Endothelial cell of umbilical vein (primary cell): Measurements from ENCODE around the gene SLC35A4. TPM values are rescaled to one million over a fixed set of nuclear protein-coding genes. Genes with fewer than 3 reads are reported as not detected.

Experiments used
- BruUV-seq: library from RNA; stranded (reverse); fragments of 400-500 nt; replicated peaks from 2 replicates; lab custom pipeline; 2021; lab: Mats Ljungman, UMichigan
- CTCF ChIA-PET: fragments of 300-600, 350-600 bp; sonication (Branson Sonifier 250); formaldehyde crosslinking; loops from one replicate; lab custom pipeline; 2021; ENCODE audit warnings: antibody characterized with exemption, inconsistent platforms; lab: Charles Lee
- POLR2A ChIA-PET: fragments of 300-600, 350-600 bp; sonication (Branson Sonifier 250); formaldehyde crosslinking; loops from one replicate; lab custom pipeline; 2021; ENCODE audit warnings: antibody characterized with exemption, inconsistent platforms; lab: Charles Lee
- DNase-seq: peaks from one replicate; pipeline ENCODE4 v3.0.0-alpha.2; 2011; ENCODE audit warnings: low read depth, low spot score
- FAIRE-seq: peaks from 2 replicates; lab custom pipeline; 2011; peaks lifted over from hg19 to GRCh38; lab: Jason Lieb, UNC
- H2AFZ ChIP-seq: 2 replicates; pipeline ENCODE4 v1.6.0; 2012; ENCODE audit warnings: low read depth, low read length, control low read depth, inconsistent platforms
- H3K27ac ChIP-seq: 2 replicates; pipeline ENCODE4 v1.5.1; 2011; ENCODE audit warnings: low read depth, mild to moderate bottlenecking, control low read depth, low read length, moderate library complexity; ENCODE audit not compliant: insufficient read depth
- H3K27me3 ChIP-seq, 2 experiments: 2 replicates each; pipeline versions ENCODE4 v1.6.0 to v1.6.1; 2011; ENCODE audit warnings: low read length in 2 of 2, mixed read lengths in 1 of 2; ENCODE audit not compliant: control insufficient read depth in 2 of 2, insufficient read depth in 2 of 2
- H3K36me3 ChIP-seq, 2 experiments: 2 replicates in 1 of 2; 3 replicates in 1 of 2; pipeline ENCODE4 v1.5.1; 2011; ENCODE audit warnings: low read length in 2 of 2, mild to moderate bottlenecking in 1 of 2, moderate library complexity in 1 of 2; ENCODE audit not compliant: control insufficient read depth in 2 of 2, insufficient read depth in 2 of 2; ENCODE audit errors: extremely low read depth in 1 of 2
- H3K4me1 ChIP-seq: 3 replicates; pipeline ENCODE4 v1.5.1; 2011; ENCODE audit warnings: mild to moderate bottlenecking, low read length; ENCODE audit not compliant: control insufficient read depth, insufficient read depth; ENCODE audit errors: extremely low read depth
- H3K4me2 ChIP-seq: 2 replicates; pipeline ENCODE4 v1.6.1; 2011; ENCODE audit warnings: low read length, control low read depth, mixed read lengths; ENCODE audit not compliant: insufficient read depth
- H3K4me3 ChIP-seq, 3 experiments: fragments of 200-600 bp in 1 of 3; sonication (generic), shearing (Covaris generic) in 1 of 3; replicated peaks in 1 of 3; 2 replicates each; pipeline ENCODE4 v1.5.1; 2011 to 2016; ENCODE audit warnings: control low read depth in 3 of 3, low read length in 3 of 3, mild to moderate bottlenecking in 2 of 3, inconsistent platforms in 1 of 3, low read depth in 1 of 3, moderate library complexity in 1 of 3; ENCODE audit not compliant: insufficient read depth in 1 of 3
- H3K79me2 ChIP-seq: 2 replicates; pipeline ENCODE4 v1.6.0; 2012; ENCODE audit warnings: low read length, inconsistent platforms; ENCODE audit not compliant: control insufficient read depth, insufficient read depth
- H3K9ac ChIP-seq: replicated peaks from 2 replicates; pipeline ENCODE3; 2011; ENCODE audit warnings: low read length, control low read depth; ENCODE audit not compliant: insufficient read depth; ENCODE audit errors: extremely low read depth
- H3K9me1 ChIP-seq: replicated peaks from 3 replicates; pipeline ENCODE4 v1.6.0; 2011; ENCODE audit warnings: mild to moderate bottlenecking, low read length; ENCODE audit not compliant: control insufficient read depth, insufficient read depth; ENCODE audit errors: extremely low read depth
- H3K9me3 ChIP-seq: replicated peaks from 2 replicates; pipeline ENCODE4 v1.5.1; 2012; ENCODE audit warnings: low read length, inconsistent platforms; ENCODE audit not compliant: control insufficient read depth, insufficient read depth
- H4K20me1 ChIP-seq: replicated peaks from 2 replicates; pipeline ENCODE3; 2011; ENCODE audit warnings: mild to moderate bottlenecking, low read length; ENCODE audit not compliant: control insufficient read depth, insufficient read depth; ENCODE audit errors: extremely low read depth
- CTCF ChIP-seq, 2 donors: IDR thresholded peaks; 1 replicate in 1 of 2; 2 replicates in 1 of 2; pipeline ENCODE4 v1.5.1; 2011; ENCODE audit warnings: low read length in 2 of 2, mild to moderate bottlenecking in 2 of 2, moderate library complexity in 2 of 2, control low read depth in 1 of 2, inconsistent platforms in 1 of 2, low read depth in 1 of 2; ENCODE audit not compliant: insufficient read depth in 1 of 2; ENCODE audit errors: extremely low read depth in 1 of 2
- EZH2 ChIP-seq: IDR thresholded peaks from 2 replicates; pipeline ENCODE4 v1.6.1; 2012; ENCODE audit warnings: borderline replicate concordance, low read depth, mild to moderate bottlenecking, moderate library complexity, low read length, inconsistent platforms; ENCODE audit not compliant: severe bottlenecking
- FOS ChIP-seq: IDR thresholded peaks from 2 replicates; pipeline ENCODE4 v1.6.1; 2011; ENCODE audit warnings: mild to moderate bottlenecking, low read length, moderate library complexity, borderline replicate concordance; ENCODE audit not compliant: insufficient read depth
- GATA2 ChIP-seq: IDR thresholded peaks from 2 replicates; pipeline ENCODE4 v1.7.0; 2011; ENCODE audit warnings: low read depth, mild to moderate bottlenecking, moderate library complexity, mixed read lengths, low read length; ENCODE audit not compliant: insufficient read length, insufficient read depth
- JUN ChIP-seq: IDR thresholded peaks from 2 replicates; pipeline ENCODE4 v1.6.1; 2011; ENCODE audit warnings: borderline replicate concordance, low read depth; ENCODE audit not compliant: insufficient read length, insufficient read depth
- MYC ChIP-seq: IDR thresholded peaks from one replicate; pipeline ENCODE4 v1.6.1; 2011; ENCODE audit warnings: mild to moderate bottlenecking, low read depth, low read length
- POLR2A ChIP-seq: IDR thresholded peaks from 2 replicates; pipeline ENCODE4 v1.6.1; 2012; ENCODE audit warnings: low read depth, mild to moderate bottlenecking, control low read depth, low read length
- POLR2AphosphoS5 ChIP-seq: IDR thresholded peaks from 2 replicates; pipeline ENCODE4 v1.6.1; 2012; ENCODE audit warnings: low read depth, mild to moderate bottlenecking, control low read depth, low read length, moderate library complexity; ENCODE audit not compliant: insufficient read depth
- dilution Hi-C: fragments of 300-500 bp; cut with MboI; formaldehyde crosslinking; loops from one replicate; pipeline ENCODE4 v1.15.0; 2019; ENCODE audit warnings: low sequenced_read_pairs; ENCODE audit not compliant: extremely low pct_ligation_motif_present
- intact Hi-C: fragments of 100-400 bp; cut with micrococcal nuclease; formaldehyde crosslinking; loops from one replicate; pipeline ENCODE4 v1.10.0; 2022
- polyA plus RNA-seq, 4 experiments: library from polyadenylated mRNA; depleted of rRNA in 3 of 4; stranded (reverse) in 3 of 4; unstranded in 1 of 4; fragments of >200 nt; gene quantifications; 2 replicates each; pipeline versions ENCODE4 v1.2.1 to v1.2.3, GENCODE V29; 2011 to 2012; ENCODE audit warnings: missing spikeins in 1 of 4
- total RNA-seq: library from RNA; stranded (reverse); gene quantifications from 2 replicates; pipeline ENCODE4 v1.2.3, GENCODE V29; 2021
- TF ChIP-seq, protein P1 (sequence below): IDR thresholded peaks from 2 replicates; pipeline ENCODE4 v1.6.1; 2011; ENCODE audit not compliant: insufficient read depth, insufficient read length

The SLC35A4 gene
- total and polyA plus RNA-seq, 2 donors (not counting 3 experiments of a cell fraction or from before 2014, with no cell fraction given): 65.6 to 118 TPM

DNA sequence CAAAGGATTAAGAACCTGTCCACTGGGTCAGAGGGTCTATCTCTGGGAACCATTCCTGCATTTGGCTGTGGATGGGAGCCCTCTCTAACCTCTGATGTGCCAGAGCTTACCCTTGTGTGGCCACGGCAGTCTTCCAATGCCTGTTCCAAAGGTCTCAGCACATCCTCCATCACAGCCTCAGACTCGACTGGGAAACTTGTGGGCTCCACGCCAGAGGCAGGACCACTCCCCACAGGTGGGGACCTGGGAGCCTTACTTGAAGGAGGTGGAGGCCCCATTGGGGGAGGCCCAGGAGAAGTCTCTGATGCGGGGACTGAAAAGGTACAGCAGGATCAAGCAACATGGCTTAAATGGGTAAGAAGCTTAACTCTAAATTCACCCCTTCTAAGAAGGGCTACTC lies 12.8 kb upstream of the SLC35A4 start:
- no peaks in the 10 kb centered on the region for H3K9me1 ChIP-seq
- no peak overlapping the region for H3K4me3 ChIP-seq
- H3K79me2 ChIP-seq: peaks cover 34% of the 10 kb centered on the region
- FAIRE-seq (no peak), DNase-seq (no peak)
- H3K9me3 ChIP-seq: no peaks in the 10 kb centered on the region
- CTCF ChIA-PET: no interaction called here
- no TSS peak for BruUV-seq
- H4K20me1 ChIP-seq: no peaks in the 10 kb centered on the region
- H3K27ac ChIP-seq: no peak overlapping the region
- no peak overlapping the region for H3K4me2 ChIP-seq
- no peak overlapping the region for H2AFZ ChIP-seq
- POLR2A ChIA-PET: no interaction called here
- intact Hi-C loops (no loop called here), dilution Hi-C loops (no loop called here)
- TF ChIP-seq JUN: no peak
- no peak for TF ChIP-seq GATA2
- TF ChIP-seq POLR2AphosphoS5: no peak
- no peak for TF ChIP-seq FOS
- TF ChIP-seq EZH2: no peak
- no peak for TF ChIP-seq POLR2A
- no peak for TF ChIP-seq CTCF (IDR thresholded peaks at IDR 0.05; ENCODE audit: extremely low read depth in 1 of 2, insufficient read depth in 1 of 2, low read depth in 1 of 2, low read length in 2 of 2)
- no peak for TF ChIP-seq MYC
- TF ChIP-seq, protein P1, sequence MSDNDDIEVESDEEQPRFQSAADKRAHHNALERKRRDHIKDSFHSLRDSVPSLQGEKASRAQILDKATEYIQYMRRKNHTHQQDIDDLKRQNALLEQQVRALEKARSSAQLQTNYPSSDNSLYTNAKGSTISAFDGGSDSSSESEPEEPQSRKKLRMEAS: no peak
- no peaks in the 10 kb centered on the region for H3K27me3 ChIP-seq
- peaks cover 10 to 11% of the 10 kb centered on the region in 2 experiments for H3K36me3 ChIP-seq
- H3K9ac ChIP-seq: no peak overlapping the region
- peaks cover 33% of the 10 kb centered on the region for H3K4me1 ChIP-seq
